KMS-11 (cell line): ENCODE measurements around the gene C17orf114.

Source experiments
- H2AFZ ChIP-seq: fragments of 200-600 bp; sonication (generic); 2 replicates; pipeline ENCODE4 v1.6.1; 2016; ENCODE audit warnings: antibody characterized with exemption, mixed run types, low read depth
- H3K27ac ChIP-seq: fragments of 200-600 bp; sonication (generic); 2 replicates; pipeline ENCODE4 v1.6.1; 2016; ENCODE audit warnings: mild to moderate bottlenecking, mixed run types
- H3K27me3 ChIP-seq: fragments of 200-600 bp; sonication (generic); 2 replicates; pipeline ENCODE4 v1.6.1; 2017; ENCODE audit warnings: mild to moderate bottlenecking, low read depth, mixed run types, moderate library complexity; ENCODE audit not compliant: insufficient read depth
- H3K36me3 ChIP-seq: fragments of 200-600 bp; sonication (generic); 2 replicates; pipeline ENCODE4 v1.6.1; 2017; ENCODE audit warnings: mild to moderate bottlenecking, mixed run types; ENCODE audit not compliant: insufficient read depth
- H3K4me1 ChIP-seq: fragments of 200-600 bp; sonication (generic); 2 replicates; pipeline ENCODE4 v1.6.1; 2016; ENCODE audit warnings: mild to moderate bottlenecking, low read depth, mixed run types; ENCODE audit not compliant: poor library complexity, severe bottlenecking
- H3K4me2 ChIP-seq: fragments of 200-600 bp; sonication (generic); 2 replicates; pipeline ENCODE4 v1.7.0; 2016; ENCODE audit warnings: mild to moderate bottlenecking, mixed run types
- H3K4me3 ChIP-seq: fragments of 200-600 bp; sonication (generic); IDR thresholded peaks from 2 replicates; pipeline ENCODE4 v1.6.1; 2017; ENCODE audit warnings: low read depth, low read length, mixed read lengths; ENCODE audit not compliant: insufficient read depth
- H3K79me2 ChIP-seq: fragments of 200-600 bp; sonication (generic); 2 replicates; pipeline ENCODE4 v1.6.1; 2016; ENCODE audit warnings: low read depth, mixed run types; ENCODE audit not compliant: insufficient read depth
- H3K9ac ChIP-seq: fragments of 200-600 bp; sonication (generic); 2 replicates; pipeline ENCODE4 v1.6.1; 2016; ENCODE audit warnings: mild to moderate bottlenecking, mixed run types
- H4K20me1 ChIP-seq: fragments of 200-600 bp; sonication (generic); 2 replicates; pipeline ENCODE4 v1.6.1; 2016; ENCODE audit warnings: mild to moderate bottlenecking, mixed run types; ENCODE audit not compliant: insufficient read depth
- TF ChIP-seq, protein P1 (sequence below): fragments of 200-600 bp; sonication (generic); conservative IDR thresholded peaks from 2 replicates; pipeline ENCODE4 v1.6.1; 2017; ENCODE audit warnings: low read depth, mild to moderate bottlenecking, antibody characterized with exemption, low read length, moderate library complexity, mixed read lengths

The C17orf114 gene

GRCh38 chr17:4759776-4760236 is 42.3 kb downstream of the C17orf114 start:
- no peaks in the 10 kb centered on the region for H3K36me3 ChIP-seq
- no peak overlapping the region for H3K4me3 ChIP-seq
- H3K27ac ChIP-seq = no peak overlapping the region
- no peaks in the 10 kb centered on the region for H3K79me2 ChIP-seq
- H4K20me1 ChIP-seq = no peaks in the 10 kb centered on the region
- no peaks in the 10 kb centered on the region for H3K4me1 ChIP-seq
- H2AFZ ChIP-seq = no peak overlapping the region
- TF ChIP-seq, protein P1, sequence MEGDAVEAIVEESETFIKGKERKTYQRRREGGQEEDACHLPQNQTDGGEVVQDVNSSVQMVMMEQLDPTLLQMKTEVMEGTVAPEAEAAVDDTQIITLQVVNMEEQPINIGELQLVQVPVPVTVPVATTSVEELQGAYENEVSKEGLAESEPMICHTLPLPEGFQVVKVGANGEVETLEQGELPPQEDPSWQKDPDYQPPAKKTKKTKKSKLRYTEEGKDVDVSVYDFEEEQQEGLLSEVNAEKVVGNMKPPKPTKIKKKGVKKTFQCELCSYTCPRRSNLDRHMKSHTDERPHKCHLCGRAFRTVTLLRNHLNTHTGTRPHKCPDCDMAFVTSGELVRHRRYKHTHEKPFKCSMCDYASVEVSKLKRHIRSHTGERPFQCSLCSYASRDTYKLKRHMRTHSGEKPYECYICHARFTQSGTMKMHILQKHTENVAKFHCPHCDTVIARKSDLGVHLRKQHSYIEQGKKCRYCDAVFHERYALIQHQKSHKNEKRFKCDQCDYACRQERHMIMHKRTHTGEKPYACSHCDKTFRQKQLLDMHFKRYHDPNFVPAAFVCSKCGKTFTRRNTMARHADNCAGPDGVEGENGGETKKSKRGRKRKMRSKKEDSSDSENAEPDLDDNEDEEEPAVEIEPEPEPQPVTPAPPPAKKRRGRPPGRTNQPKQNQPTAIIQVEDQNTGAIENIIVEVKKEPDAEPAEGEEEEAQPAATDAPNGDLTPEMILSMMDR = no peak
- no peak overlapping the region for H3K9ac ChIP-seq
- H3K4me2 ChIP-seq = no peak overlapping the region
- no peaks in the 10 kb centered on the region for H3K27me3 ChIP-seq

DNA sequence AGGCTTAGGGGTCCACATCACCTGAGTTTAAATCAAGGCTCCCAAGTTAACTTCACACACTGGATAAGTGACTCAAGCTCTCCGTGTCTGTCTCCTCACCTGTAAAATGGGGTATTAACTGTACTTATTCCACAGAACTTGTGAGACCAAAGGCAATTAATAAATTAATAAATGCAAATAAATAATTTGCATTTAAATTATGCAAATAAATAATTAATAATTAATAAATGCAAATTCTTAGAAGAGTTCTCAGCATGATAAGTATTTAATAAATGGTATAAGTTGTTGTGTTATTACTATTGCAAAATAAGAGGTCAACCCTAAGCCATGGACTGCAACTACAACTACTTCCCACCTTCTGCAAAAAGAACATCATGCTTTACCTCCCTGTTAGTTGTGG is 48.7 kb downstream of the C17orf114 start:
- no peaks in the 10 kb centered on the region for H3K4me1 ChIP-seq
- H3K27me3 ChIP-seq = no peaks in the 10 kb centered on the region
- H3K36me3 ChIP-seq = no peaks in the 10 kb centered on the region
- H3K27ac ChIP-seq = no peak overlapping the region
- TF ChIP-seq, protein P1 = no peak
- no peak overlapping the region for H3K9ac ChIP-seq
- H2AFZ ChIP-seq = no peak overlapping the region
- no peak overlapping the region for H3K4me3 ChIP-seq
- no peaks in the 10 kb centered on the region for H3K79me2 ChIP-seq
- H4K20me1 ChIP-seq = no peaks in the 10 kb centered on the region
- no peak overlapping the region for H3K4me2 ChIP-seq

GRCh38 chr17:4751932-4752331 is 50.2 kb downstream of the C17orf114 start:
- H3K27ac ChIP-seq = no peak overlapping the region
- no peak overlapping the region for H2AFZ ChIP-seq
- H3K27me3 ChIP-seq = no peaks in the 10 kb centered on the region
- H3K4me2 ChIP-seq = no peak overlapping the region
- H4K20me1 ChIP-seq = no peaks in the 10 kb centered on the region
- H3K4me1 ChIP-seq = no peaks in the 10 kb centered on the region
- H3K79me2 ChIP-seq = no peaks in the 10 kb centered on the region
- H3K9ac ChIP-seq = no peak overlapping the region
- no peak overlapping the region for H3K4me3 ChIP-seq
- no peaks in the 10 kb centered on the region for H3K36me3 ChIP-seq
- TF ChIP-seq, protein P1 = no peak
